Activated CD4-positive, alpha-beta memory T cell treated with anti-CD3 and anti-CD28 coated beads for 36 hours (primary cell): Measurements from ENCODE around the gene ING3. TPM values are rescaled to one million over a fixed set of nuclear protein-coding genes. Genes with fewer than 3 reads are reported as not detected.
A peak's percentile ranks its signal among the peaks of the same experiment; 100 is the strongest.

Experiments
- CTCF ChIA-PET: fragments of 350-600 bp; sonication (Branson Sonifier 250); formaldehyde crosslinking; loops from one replicate; lab custom pipeline; 2021; ENCODE audit warnings: antibody characterized with exemption, inconsistent platforms; lab: Charles Lee
- POLR2A ChIA-PET: fragments of 350-600 bp; sonication (Branson Sonifier 250); formaldehyde crosslinking; loops from one replicate; lab custom pipeline; 2021; ENCODE audit warnings: antibody characterized with exemption; lab: Charles Lee
- DNase-seq: peaks from one replicate; pipeline ENCODE4 v3.0.0-alpha.2; 2020
- H3K27ac Mint-ChIP-seq: one replicate; pipeline ENCODE4 v1.8.0; 2021; ENCODE audit warnings: mixed read lengths
- H3K27me3 Mint-ChIP-seq: one replicate; pipeline ENCODE4 v1.8.0; 2021; ENCODE audit warnings: mixed read lengths
- H3K36me3 Mint-ChIP-seq: one replicate; pipeline ENCODE4 v1.8.0; 2021; ENCODE audit warnings: mixed read lengths
- H3K4me1 Mint-ChIP-seq: one replicate; pipeline ENCODE4 v1.8.0; 2021; ENCODE audit warnings: low read depth, mixed read lengths
- H3K4me3 Mint-ChIP-seq: one replicate; pipeline ENCODE4 v1.8.0; 2021; ENCODE audit warnings: mild to moderate bottlenecking, mixed read lengths
- H3K9me3 Mint-ChIP-seq: one replicate; pipeline ENCODE4 v1.8.0; 2021; ENCODE audit warnings: mixed read lengths
- intact Hi-C: fragments of 100-400 bp; cut with micrococcal nuclease; formaldehyde crosslinking; loops from one replicate; pipeline ENCODE4 v1.15.1; 2023
- total RNA-seq, 2 experiments: library from RNA; stranded (reverse); gene quantifications; one replicate each; pipeline ENCODE4 v1.2.3, GENCODE V29; 2021

ING3 gene
- total RNA-seq, 2 experiments from 2014 or later, result 23.5 to 24.8 TPM

DNA sequence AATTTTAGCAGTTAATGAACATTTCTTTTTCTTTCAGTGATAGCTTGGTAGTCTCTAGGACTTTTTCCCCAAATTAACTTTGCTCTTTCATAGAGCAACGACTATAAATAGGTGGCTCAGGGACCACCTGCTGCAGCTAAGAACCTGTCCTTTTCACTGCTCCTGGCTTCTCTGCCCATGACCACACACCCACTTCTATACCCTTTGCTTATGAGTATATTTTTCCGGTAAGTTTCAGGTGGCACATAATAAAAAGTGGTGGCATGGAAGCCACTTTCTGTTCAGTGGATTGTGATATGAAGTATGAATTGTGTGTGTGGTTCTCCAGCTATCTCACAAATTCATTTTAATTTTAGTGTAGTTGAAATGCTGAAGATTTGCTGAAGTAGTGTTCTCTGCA is 1.2 kb downstream of the ING3 start:
- peaks cover 5% of the 10 kb centered on the region for H3K27me3 Mint-ChIP-seq
- POLR2A ChIA-PET, result interaction anchor here (0.8 to 1.3 kb wide), 2 partner anchors 16 to 22 kb away, joined by 3 read pairs; no protein-coding TSS in a partner anchor
- peaks cover 27% of the 10 kb centered on the region for H3K36me3 Mint-ChIP-seq
- no peaks in the 10 kb centered on the region for H3K9me3 Mint-ChIP-seq
- CTCF ChIA-PET, result no interaction called here
- peak overlapping the region; percentile 94 for H3K4me3 Mint-ChIP-seq
- intact Hi-C loops, result loop anchor here (1.0 to 10.0 kb wide), 4 partner anchors 35 to 578 kb away; partner anchors contain the start of gene FAM3C
- peak overlapping the region; percentile 98 for H3K27ac Mint-ChIP-seq
- peaks cover 27% of the 10 kb centered on the region for H3K4me1 Mint-ChIP-seq
- DNase-seq, result peak; percentile 21

DNA sequence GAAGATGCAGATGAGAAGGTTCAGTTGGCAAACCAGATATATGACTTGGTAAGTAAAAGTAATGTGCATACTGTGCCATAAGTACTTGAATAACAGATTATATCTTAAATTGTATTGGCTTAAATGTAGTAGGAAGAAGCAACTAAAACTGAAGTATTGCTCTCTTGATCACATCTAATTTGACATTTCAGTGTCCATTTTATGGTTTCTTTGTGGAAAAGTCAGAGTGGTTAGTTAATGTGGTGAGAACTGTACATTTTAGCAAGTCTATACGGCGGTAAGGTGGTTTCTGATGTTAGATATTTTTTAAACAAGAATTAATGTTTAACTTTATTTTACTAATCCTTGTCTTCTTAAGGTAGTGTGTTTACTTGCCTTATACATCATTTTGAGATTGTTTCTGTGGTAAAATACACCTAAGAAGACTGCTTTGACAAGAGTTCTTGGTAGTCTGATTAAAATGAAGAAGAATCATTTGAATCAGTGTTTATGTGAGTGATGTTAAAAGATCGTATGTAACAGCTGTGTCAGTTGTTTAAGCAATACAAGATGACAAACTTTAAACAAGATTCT is 5.1 kb downstream of the ING3 start:
- DNase-seq, result no peak
- POLR2A ChIA-PET, result no interaction called here
- Mint-ChIP-seq H3K36me3 (peaks cover 41% of the 10 kb centered on the region), H3K27me3 (no peaks in the 10 kb centered on the region), H3K4me1 (peaks cover 26% of the 10 kb centered on the region), H3K27ac (peak overlapping the region; percentile 75), H3K9me3 (no peaks in the 10 kb centered on the region), H3K4me3 (no peak overlapping the region)
- CTCF ChIA-PET, result no interaction called here
- intact Hi-C loops, result loop anchor here (1.0 to 10.0 kb wide), 2 partner anchors 27 to 319 kb away; no protein-coding TSS in a partner anchor

DNA sequence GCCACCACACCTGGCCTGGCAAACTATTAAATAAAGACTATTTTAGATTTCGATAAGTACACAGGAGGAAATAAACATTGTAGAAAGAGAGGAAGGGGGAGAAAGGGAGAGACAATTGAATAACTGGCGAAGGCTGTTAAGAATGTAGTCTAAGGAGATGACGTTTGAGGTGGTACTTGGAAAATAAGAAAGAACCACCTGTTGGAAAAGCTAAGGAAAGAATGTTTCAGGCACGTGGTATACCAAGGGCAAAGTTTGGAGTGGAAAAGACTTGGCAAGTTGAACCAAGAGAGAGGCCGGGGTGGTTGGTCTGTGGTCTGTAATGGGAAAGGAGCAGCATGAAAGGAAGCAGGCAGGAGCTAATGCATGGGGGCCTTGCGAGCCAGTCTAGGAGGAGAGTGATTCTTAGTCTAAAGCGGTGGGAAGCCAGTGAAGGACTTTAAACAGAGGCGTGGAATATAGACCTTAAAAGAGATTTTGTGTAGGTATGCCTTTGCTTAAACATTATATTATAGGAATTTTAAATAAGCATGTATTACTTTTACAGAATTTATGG is 9.4 kb downstream of the ING3 start:
- Mint-ChIP-seq H3K36me3 (peaks cover 41% of the 10 kb centered on the region), H3K9me3 (no peaks in the 10 kb centered on the region), H3K27me3 (no peaks in the 10 kb centered on the region), H3K4me1 (peaks cover 32% of the 10 kb centered on the region), H3K27ac (no peak overlapping the region), H3K4me3 (no peak overlapping the region)
- CTCF ChIA-PET, result no interaction called here
- intact Hi-C loops, result loop anchor here (10.0 kb wide), 1 partner anchor 315 kb away; no protein-coding TSS in a partner anchor
- POLR2A ChIA-PET, result no interaction called here
- no peak for DNase-seq

- H3K4me1 Mint-ChIP-seq, result peaks cover 26% of the 10 kb centered on the region
- POLR2A ChIA-PET, result no interaction called here
- no peaks in the 10 kb centered on the region for H3K27me3 Mint-ChIP-seq
- no peak overlapping the region for H3K27ac Mint-ChIP-seq
- H3K4me3 Mint-ChIP-seq, result no peak overlapping the region
- H3K36me3 Mint-ChIP-seq, result peaks cover 37% of the 10 kb centered on the region
- CTCF ChIA-PET, result no interaction called here
- intact Hi-C loops, result no loop called here
- DNase-seq, result no peak
- no peaks in the 10 kb centered on the region for H3K9me3 Mint-ChIP-seq
Measured at GRCh38 chr7:120960714-120961113, 10.1 kb downstream of the ING3 start.

GRCh38 chr7:120961638-120962173 is 11.1 kb downstream of the ING3 start:
- ChIA-PET POLR2A (no interaction called here), CTCF (interaction anchor here (0.9 kb wide), 1 partner anchor 27 kb away, joined by 3 read pairs; the partner anchor contains the start of gene CPED1)

DNA sequence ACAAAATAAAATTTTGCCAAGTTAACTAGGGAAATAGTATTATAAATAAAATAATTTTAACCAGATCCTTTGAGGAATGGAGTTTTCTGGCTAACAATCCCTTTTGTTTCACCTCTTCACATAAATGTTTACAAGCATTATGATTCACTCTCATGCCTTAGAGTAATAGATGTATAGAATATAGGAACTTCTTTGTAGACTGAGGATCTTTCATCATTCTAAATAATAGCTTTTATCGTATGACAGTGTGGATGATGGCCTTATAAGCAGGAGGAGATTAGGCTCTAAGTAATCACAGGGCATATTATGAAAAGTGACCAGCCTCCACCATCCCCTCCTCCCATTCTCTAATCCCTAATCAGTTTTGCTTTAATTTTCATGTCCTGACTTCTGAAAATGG is 13.5 kb downstream of the ING3 start:
- no peak overlapping the region for H3K4me3 Mint-ChIP-seq
- no peak overlapping the region for H3K27ac Mint-ChIP-seq
- intact Hi-C loops, result no loop called here
- ChIA-PET CTCF (interaction anchor here (0.6 kb wide), 1 partner anchor 13 kb away, joined by 5 read pairs; the partner anchor contains the start of gene ING3), POLR2A (no interaction called here)
- no peak for DNase-seq
- H3K27me3 Mint-ChIP-seq, result no peaks in the 10 kb centered on the region
- no peaks in the 10 kb centered on the region for H3K9me3 Mint-ChIP-seq
- peaks cover 43% of the 10 kb centered on the region for H3K36me3 Mint-ChIP-seq
- H3K4me1 Mint-ChIP-seq, result peaks cover 18% of the 10 kb centered on the region

More at GRCh38 chr7:120961638-120962173, 11.1 kb downstream of the ING3 start:
- Mint-ChIP-seq H3K9me3 (no peaks in the 10 kb centered on the region), H3K27me3 (no peaks in the 10 kb centered on the region), H3K4me3 (no peak overlapping the region), H3K27ac (no peak overlapping the region), H3K36me3 (peaks cover 37% of the 10 kb centered on the region), H3K4me1 (peaks cover 20% of the 10 kb centered on the region)
- DNase-seq, result no peak
- intact Hi-C loops, result no loop called here

GRCh38 chr7:120966961-120967360 is 16.4 kb downstream of the ING3 start:
- Mint-ChIP-seq H3K27ac (no peak overlapping the region), H3K4me1 (peaks cover 4% of the 10 kb centered on the region), H3K27me3 (no peaks in the 10 kb centered on the region), H3K4me3 (no peak overlapping the region), H3K36me3 (peaks cover 43% of the 10 kb centered on the region), H3K9me3 (no peaks in the 10 kb centered on the region)
- CTCF ChIA-PET, result interaction anchor here (1.0 kb wide), 1 partner anchor 115 kb away, joined by 3 read pairs; no protein-coding TSS in a partner anchor
- intact Hi-C loops, result no loop called here
- POLR2A ChIA-PET, result no interaction called here
- DNase-seq, result no peak

- ChIA-PET CTCF (interaction anchor here (1.4 kb wide), 1 partner anchor 14 kb away, joined by 7 read pairs; no protein-coding TSS in a partner anchor), POLR2A (interaction anchor here (1.2 kb wide), 1 partner anchor 22 kb away, joined by 3 read pairs; no protein-coding TSS in a partner anchor)
- no peaks in the 10 kb centered on the region for H3K9me3 Mint-ChIP-seq
- H3K36me3 Mint-ChIP-seq, result peaks cover 34% of the 10 kb centered on the region
- no peaks in the 10 kb centered on the region for H3K27me3 Mint-ChIP-seq
- no peaks in the 10 kb centered on the region for H3K4me1 Mint-ChIP-seq
- H3K27ac Mint-ChIP-seq, result no peak overlapping the region
- no peak overlapping the region for H3K4me3 Mint-ChIP-seq
- no peak for DNase-seq
- intact Hi-C loops, result no loop called here
Measured at GRCh38 chr7:120973849-120974248, 23.3 kb downstream of the ING3 start.

- DNase-seq, result no peak
- intact Hi-C loops, result loop anchor here (5.0 to 10.0 kb wide), 2 partner anchors 297 to 355 kb away; no protein-coding TSS in a partner anchor
- H3K36me3 Mint-ChIP-seq, result peaks cover 6% of the 10 kb centered on the region
- no peaks in the 10 kb centered on the region for H3K27me3 Mint-ChIP-seq
- peaks cover 12% of the 10 kb centered on the region for H3K4me1 Mint-ChIP-seq
- POLR2A ChIA-PET, result no interaction called here
- H3K4me3 Mint-ChIP-seq, result no peak overlapping the region
- CTCF ChIA-PET, result no interaction called here
- H3K9me3 Mint-ChIP-seq, result no peaks in the 10 kb centered on the region
- H3K27ac Mint-ChIP-seq, result peak overlapping the region; percentile 23
Measured at GRCh38 chr7:120979765-120980499, 29.4 kb downstream of the ING3 start.

- peaks cover under 1% of the 10 kb centered on the region for H3K27me3 Mint-ChIP-seq
- POLR2A ChIA-PET, result no interaction called here
- peaks cover 2% of the 10 kb centered on the region for H3K36me3 Mint-ChIP-seq
- intact Hi-C loops, result loop anchor here (5.0 to 10.0 kb wide), 2 partner anchors 296 to 354 kb away; no protein-coding TSS in a partner anchor
- H3K4me3 Mint-ChIP-seq, result no peak overlapping the region
- DNase-seq, result no peak
- CTCF ChIA-PET, result interaction anchor here (0.7 kb wide), 1 partner anchor 127 kb away, joined by 3 read pairs; no protein-coding TSS in a partner anchor
- no peak overlapping the region for H3K27ac Mint-ChIP-seq
- H3K4me1 Mint-ChIP-seq, result peaks cover 12% of the 10 kb centered on the region
- H3K9me3 Mint-ChIP-seq, result no peaks in the 10 kb centered on the region
Measured at GRCh38 chr7:120981117-120981516, 30.5 kb downstream of the ING3 start.

- POLR2A ChIA-PET, result no interaction called here
- Mint-ChIP-seq H3K36me3 (no peaks in the 10 kb centered on the region), H3K4me3 (no peak overlapping the region), H3K27ac (peak overlapping the region; percentile 1), H3K9me3 (no peaks in the 10 kb centered on the region), H3K4me1 (peaks cover 12% of the 10 kb centered on the region), H3K27me3 (peaks cover 5% of the 10 kb centered on the region)
- CTCF ChIA-PET, result interaction anchor here (0.7 kb wide), 1 partner anchor 126 kb away, joined by 3 read pairs; no protein-coding TSS in a partner anchor
- intact Hi-C loops, result loop anchor here (1.0 to 10.0 kb wide), 4 partner anchors 10 to 353 kb away; no protein-coding TSS in a partner anchor
- peak; percentile 27 for DNase-seq
Measured at GRCh38 chr7:120981888-120982615, 31.5 kb downstream of the ING3 start.
